ENCODE data around the gene UST.

Gene UST

GRCh38 chr6:149056777-149057463, 310.1 kb downstream of the UST start:
- DNase-seq (ENCODE audit: low read depth in 1 of 2, low spot score in 1 of 2), result no peak
- in situ Hi-C loops (cut with HindIII; ENCODE audit: low pct_unique_long_range_greater_than_20kb, low sequenced_read_pairs), result no loop called here
- TF ChIP-seq JUND (IDR thresholded peaks at IDR 0.05; ENCODE audit: low read depth), result no peak

- DNase-seq (ENCODE audit: low read depth in 1 of 2, low spot score in 1 of 2), result no peak
- in situ Hi-C loops (cut with HindIII; ENCODE audit: low pct_unique_long_range_greater_than_20kb, low sequenced_read_pairs), result no loop called here
- TF ChIP-seq JUND (IDR thresholded peaks at IDR 0.05; ENCODE audit: low read depth), result no peak
Measured at GRCh38 chr6:149057464-149057840, 310.6 kb downstream of the UST start.

GRCh38 chr6:149059557-149059956, 312.7 kb downstream of the UST start:
- in situ Hi-C loops (cut with HindIII; ENCODE audit: low pct_unique_long_range_greater_than_20kb, low sequenced_read_pairs), result no loop called here
- no peak for TF ChIP-seq JUND (IDR thresholded peaks at IDR 0.05; ENCODE audit: low read depth)
- DNase-seq (ENCODE audit: low read depth in 1 of 2, low spot score in 1 of 2), result no peak

GRCh38 chr6:149060300-149060984, 313.6 kb downstream of the UST start:
- TF ChIP-seq JUND (IDR thresholded peaks at IDR 0.05; ENCODE audit: low read depth), result no peak
- in situ Hi-C loops (cut with HindIII; ENCODE audit: low pct_unique_long_range_greater_than_20kb, low sequenced_read_pairs), result no loop called here
- peak in 1 of 2 experiments; percentile 84 for DNase-seq (ENCODE audit: low read depth in 1 of 2, low spot score in 1 of 2)

GRCh38 chr6:149060985-149061760, 314.3 kb downstream of the UST start:
- peak; percentile 64 for TF ChIP-seq JUND (IDR thresholded peaks at IDR 0.05; ENCODE audit: low read depth)
- in situ Hi-C loops (cut with HindIII; ENCODE audit: low pct_unique_long_range_greater_than_20kb, low sequenced_read_pairs), result no loop called here
- DNase-seq (ENCODE audit: low read depth in 1 of 2, low spot score in 1 of 2), result peak in 1 of 2 experiments; percentile 96

GRCh38 chr6:149061930-149062329, 315.1 kb downstream of the UST start:
- in situ Hi-C loops (cut with HindIII; ENCODE audit: low pct_unique_long_range_greater_than_20kb, low sequenced_read_pairs), result no loop called here
- TF ChIP-seq JUND (IDR thresholded peaks at IDR 0.05; ENCODE audit: low read depth), result no peak
- DNase-seq (ENCODE audit: low read depth in 1 of 2, low spot score in 1 of 2), result peak in 1 of 2 experiments; percentile 30

- no peak for DNase-seq (ENCODE audit: low read depth in 1 of 2, low spot score in 1 of 2)
- in situ Hi-C loops (cut with HindIII; ENCODE audit: low pct_unique_long_range_greater_than_20kb, low sequenced_read_pairs), result no loop called here
- no peak for TF ChIP-seq JUND (IDR thresholded peaks at IDR 0.05; ENCODE audit: low read depth)
Measured at GRCh38 chr6:149062653-149063348, 316.0 kb downstream of the UST start.

- no peak for TF ChIP-seq JUND (IDR thresholded peaks at IDR 0.05; ENCODE audit: low read depth)
- in situ Hi-C loops (cut with HindIII; ENCODE audit: low pct_unique_long_range_greater_than_20kb, low sequenced_read_pairs), result no loop called here
- no peak for DNase-seq (ENCODE audit: low read depth in 1 of 2, low spot score in 1 of 2)
Measured at GRCh38 chr6:149063468-149063867, 316.6 kb downstream of the UST start.

- TF ChIP-seq JUND (IDR thresholded peaks at IDR 0.05; ENCODE audit: low read depth), result no peak
- DNase-seq (ENCODE audit: low read depth in 1 of 2, low spot score in 1 of 2), result no peak
- in situ Hi-C loops (cut with HindIII; ENCODE audit: low pct_unique_long_range_greater_than_20kb, low sequenced_read_pairs), result no loop called here
Measured at GRCh38 chr6:149064001-149064659, 317.3 kb downstream of the UST start.

- no peak for DNase-seq (ENCODE audit: low read depth in 1 of 2, low spot score in 1 of 2)
- TF ChIP-seq JUND (IDR thresholded peaks at IDR 0.05; ENCODE audit: low read depth), result no peak
- in situ Hi-C loops (cut with HindIII; ENCODE audit: low pct_unique_long_range_greater_than_20kb, low sequenced_read_pairs), result no loop called here
Measured at GRCh38 chr6:149064660-149065015, 317.8 kb downstream of the UST start.

GRCh38 chr6:149065121-149065520, 318.3 kb downstream of the UST start:
- in situ Hi-C loops (cut with HindIII; ENCODE audit: low pct_unique_long_range_greater_than_20kb, low sequenced_read_pairs), result no loop called here
- no peak for TF ChIP-seq JUND (IDR thresholded peaks at IDR 0.05; ENCODE audit: low read depth)
- DNase-seq (ENCODE audit: low read depth in 1 of 2, low spot score in 1 of 2), result no peak

Data from T47D (cell line).